KOPT-K1 (cell line): Measurements from ENCODE around the gene ACOXL.

Experiments used
- H3K27ac ChIP-seq: fragments of 200-600 bp; sonication (generic); 2 replicates; pipeline ENCODE4 v1.5.1; 2016; ENCODE audit warnings: antibody characterized with exemption, mild to moderate bottlenecking, low read depth, low read length; ENCODE audit not compliant: poor library complexity, severe bottlenecking
- H3K36me3 ChIP-seq: fragments of 200-600 bp; sonication (generic); 2 replicates; pipeline ENCODE4 v1.5.1; 2017; ENCODE audit warnings: antibody characterized with exemption, mild to moderate bottlenecking, low read length, moderate library complexity; ENCODE audit not compliant: insufficient read depth
- H3K9me3 ChIP-seq: fragments of 200-600 bp; sonication (generic); 2 replicates; pipeline ENCODE4 v1.5.1; 2017; ENCODE audit warnings: antibody characterized with exemption, low read length, mild to moderate bottlenecking; ENCODE audit not compliant: insufficient read depth, poor library complexity, severe bottlenecking

ACOXL gene

DNA sequence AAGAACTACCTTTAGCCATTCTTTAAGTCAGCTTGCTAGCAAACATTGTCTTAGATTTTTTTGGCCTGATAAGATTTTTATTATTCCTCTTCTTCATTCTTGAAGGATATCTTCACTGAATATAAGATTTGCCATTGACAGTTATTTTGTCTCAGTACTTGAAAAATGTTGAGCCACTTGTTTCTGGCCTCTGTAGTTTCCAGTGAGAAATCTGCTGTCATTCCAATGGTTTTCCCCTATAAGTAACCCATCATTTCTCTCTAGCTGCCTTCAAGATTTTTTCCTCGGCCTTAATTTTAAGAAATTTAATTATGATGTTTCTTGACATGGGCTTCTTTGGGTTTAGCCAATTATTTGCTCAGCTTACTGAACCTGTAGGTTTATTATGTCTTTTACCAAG lies 32.6 kb downstream of the ACOXL start:
- Histone ChIP-seq H3K27ac (no peak overlapping the region), H3K36me3 (no peaks in the 10 kb centered on the region), H3K9me3 (peaks cover 8% of the 10 kb centered on the region)

DNA sequence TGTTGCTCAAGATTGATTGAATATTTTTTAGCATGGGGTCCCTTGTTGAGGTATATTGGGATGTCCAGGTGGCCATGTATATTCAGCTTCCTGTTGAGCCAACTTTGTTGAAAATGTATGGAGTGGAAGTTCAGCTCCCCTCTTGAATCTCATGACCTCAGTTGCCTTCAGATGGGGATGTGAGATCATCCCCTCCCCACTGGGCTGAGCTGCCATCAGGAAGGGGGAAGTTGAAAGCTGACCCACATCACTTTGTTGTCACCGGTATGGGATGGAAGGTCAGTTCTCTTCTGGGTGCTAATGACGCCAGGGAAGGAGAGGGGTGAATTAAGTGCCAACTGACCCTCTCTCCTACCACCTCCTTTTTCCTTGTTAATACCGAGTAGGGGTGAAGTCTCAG lies 33.9 kb downstream of the ACOXL start:
- H3K36me3 ChIP-seq: no peaks in the 10 kb centered on the region
- H3K27ac ChIP-seq: no peak overlapping the region
- peaks cover 8% of the 10 kb centered on the region for H3K9me3 ChIP-seq

DNA sequence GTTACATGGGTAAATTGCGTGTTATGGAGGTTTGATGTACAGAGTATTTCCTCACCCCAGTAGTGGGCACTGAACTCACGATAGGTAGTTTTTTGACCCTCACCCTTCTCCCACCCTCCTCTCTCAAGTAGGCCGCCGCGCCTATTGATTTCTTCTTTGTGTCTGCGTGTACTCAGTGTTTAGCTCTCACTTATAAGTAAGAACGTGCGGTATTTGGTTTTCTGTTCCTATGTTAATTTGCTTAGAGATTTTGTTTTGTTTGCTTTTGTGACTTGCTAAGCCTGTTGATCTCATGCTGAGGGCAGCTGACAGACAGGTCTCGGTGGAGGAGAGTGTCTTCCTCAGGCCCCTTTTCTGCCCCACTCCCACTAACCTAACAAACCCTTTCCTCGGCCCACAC lies 36.2 kb downstream of the ACOXL start:
- Histone ChIP-seq H3K36me3 (no peaks in the 10 kb centered on the region), H3K9me3 (peaks cover 8% of the 10 kb centered on the region), H3K27ac (no peak overlapping the region)

DNA sequence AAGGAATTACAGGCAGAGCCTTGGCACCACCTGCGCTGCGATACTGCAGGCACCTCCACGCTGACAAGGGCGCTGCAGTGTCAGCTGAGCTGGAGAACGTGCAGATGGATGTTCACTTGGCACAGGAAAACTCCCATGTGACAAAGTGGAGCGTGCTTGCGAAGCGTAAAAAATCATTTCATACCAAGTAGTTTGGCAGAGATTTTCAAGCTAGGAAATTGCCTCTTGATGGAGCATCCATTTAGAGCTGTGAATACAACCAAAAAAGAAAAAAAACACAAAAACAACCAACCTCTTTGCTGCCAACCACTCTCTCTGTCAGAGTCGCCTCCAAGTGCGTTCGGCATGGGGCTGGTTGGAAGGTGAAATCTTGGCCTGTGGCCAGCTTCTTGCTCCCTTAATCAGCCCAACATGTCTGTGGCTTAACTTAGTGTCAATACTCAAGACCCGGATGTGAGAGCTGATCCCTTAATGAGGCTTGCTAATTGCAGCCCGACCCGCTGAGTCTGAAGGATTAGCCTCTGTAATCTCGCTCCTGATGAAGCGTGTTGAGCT lies 38.1 kb downstream of the ACOXL start:
- H3K36me3 ChIP-seq: no peaks in the 10 kb centered on the region
- no peak overlapping the region for H3K27ac ChIP-seq
- peaks cover 8% of the 10 kb centered on the region for H3K9me3 ChIP-seq

DNA sequence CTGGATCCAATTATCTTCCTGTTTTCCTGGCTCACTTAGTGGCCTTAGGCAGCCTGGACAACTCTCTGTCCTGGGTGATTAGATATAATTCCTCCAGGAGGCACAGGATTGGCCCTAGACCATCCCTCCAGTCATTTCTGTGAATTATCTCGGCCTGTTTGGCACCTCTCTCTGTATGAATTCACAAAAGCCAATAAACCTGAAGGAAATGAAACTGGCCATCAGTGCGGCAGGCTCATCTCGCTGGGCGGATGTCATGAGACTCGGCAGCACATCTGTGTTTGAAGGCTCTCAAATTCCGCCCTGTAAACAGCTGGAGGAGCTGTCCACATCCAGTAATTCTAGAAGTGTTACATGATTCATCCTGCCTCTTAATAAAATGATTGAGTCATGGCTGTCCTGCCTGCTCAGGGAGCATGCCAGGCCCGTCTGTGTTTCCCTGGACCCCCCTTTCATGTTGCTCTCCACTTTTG lies 38.6 kb downstream of the ACOXL start:
- Histone ChIP-seq H3K36me3 (no peaks in the 10 kb centered on the region), H3K9me3 (peaks cover 4% of the 10 kb centered on the region), H3K27ac (no peak overlapping the region)

DNA sequence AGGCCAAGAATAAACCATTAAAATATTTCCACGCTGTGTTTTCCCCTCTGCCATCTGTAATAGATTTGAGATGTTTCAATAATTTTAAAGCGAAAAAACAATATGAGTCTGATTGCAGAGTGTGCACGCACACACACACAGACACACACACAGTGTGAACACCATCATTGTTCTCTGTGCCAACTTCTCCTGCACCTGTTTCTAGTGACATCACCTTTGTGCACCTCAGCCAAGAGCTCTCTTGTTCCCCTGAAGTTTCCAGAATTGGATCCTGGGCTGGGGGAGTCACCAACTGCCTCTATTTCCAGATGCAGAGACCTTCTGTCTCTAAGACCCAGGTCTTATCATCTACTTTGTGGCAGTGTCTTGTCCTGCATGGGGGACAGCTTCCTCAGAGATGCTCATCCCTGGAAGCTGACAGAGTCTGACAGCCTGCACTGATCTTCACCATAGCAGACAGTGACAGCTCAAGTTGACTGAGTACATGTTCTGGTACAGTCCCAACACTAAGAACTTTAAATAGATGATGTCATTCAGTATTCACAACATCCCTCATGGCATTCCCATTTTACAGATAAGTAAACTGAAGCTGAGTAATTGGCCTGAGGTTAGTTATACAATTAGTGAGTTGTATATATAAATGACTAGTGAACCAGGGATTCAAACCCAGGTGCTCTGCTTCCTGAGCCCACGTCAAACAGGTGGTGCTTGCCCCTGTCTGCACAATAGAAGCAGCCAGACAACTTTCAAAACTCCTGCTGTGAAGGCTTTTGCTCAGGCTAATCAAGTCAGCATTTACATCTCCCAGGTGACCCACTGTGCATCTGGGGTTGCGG lies 39.4 kb downstream of the ACOXL start:
- no peaks in the 10 kb centered on the region for H3K9me3 ChIP-seq
- no peak overlapping the region for H3K27ac ChIP-seq
- no peaks in the 10 kb centered on the region for H3K36me3 ChIP-seq

DNA sequence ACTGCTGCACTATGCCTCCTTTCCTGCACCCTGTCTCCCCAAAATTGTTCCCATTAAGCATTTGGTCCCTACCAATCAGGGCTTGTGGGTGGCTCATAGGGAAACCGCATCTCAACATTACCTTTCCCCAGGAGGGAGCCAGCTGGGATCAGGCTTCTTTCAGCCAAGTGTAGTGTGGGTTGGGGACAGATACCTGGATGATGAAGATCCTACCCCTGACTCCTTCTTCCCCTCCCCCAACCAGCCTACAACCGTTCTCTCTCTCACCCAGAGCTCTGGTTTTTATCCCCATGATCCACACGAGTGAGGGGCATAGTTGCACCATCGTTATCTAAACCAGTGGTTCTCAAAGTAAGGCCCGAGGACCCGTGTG lies 40.0 kb downstream of the ACOXL start:
- Histone ChIP-seq H3K36me3 (no peaks in the 10 kb centered on the region), H3K9me3 (no peaks in the 10 kb centered on the region), H3K27ac (no peak overlapping the region)

DNA sequence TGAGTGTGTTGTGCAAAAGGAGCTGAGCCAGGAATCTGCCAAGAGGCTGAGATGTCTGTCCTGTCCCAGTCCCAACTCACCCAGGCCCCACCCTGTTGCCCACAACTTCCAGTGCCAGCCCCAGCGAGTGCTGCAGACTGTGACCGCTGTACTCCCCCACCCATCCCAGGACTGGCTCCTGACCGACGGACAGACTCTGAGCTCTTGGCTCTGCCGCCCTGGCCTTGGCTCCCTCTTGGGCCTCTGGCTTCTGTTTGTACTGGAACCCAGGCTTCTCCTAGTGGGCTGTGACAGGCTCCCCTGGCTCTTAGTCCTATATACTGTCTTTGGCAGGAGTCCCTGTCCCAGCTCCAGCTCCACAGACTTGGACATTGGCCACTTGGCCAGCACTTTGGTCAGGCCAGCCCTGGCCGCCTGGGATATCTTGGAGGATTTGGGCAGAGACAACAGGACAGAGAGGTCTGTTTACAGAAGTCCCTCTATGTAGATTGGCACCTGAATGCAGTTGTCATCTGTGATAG lies 41.1 kb downstream of the ACOXL start:
- Histone ChIP-seq H3K9me3 (no peaks in the 10 kb centered on the region), H3K27ac (no peak overlapping the region)

DNA sequence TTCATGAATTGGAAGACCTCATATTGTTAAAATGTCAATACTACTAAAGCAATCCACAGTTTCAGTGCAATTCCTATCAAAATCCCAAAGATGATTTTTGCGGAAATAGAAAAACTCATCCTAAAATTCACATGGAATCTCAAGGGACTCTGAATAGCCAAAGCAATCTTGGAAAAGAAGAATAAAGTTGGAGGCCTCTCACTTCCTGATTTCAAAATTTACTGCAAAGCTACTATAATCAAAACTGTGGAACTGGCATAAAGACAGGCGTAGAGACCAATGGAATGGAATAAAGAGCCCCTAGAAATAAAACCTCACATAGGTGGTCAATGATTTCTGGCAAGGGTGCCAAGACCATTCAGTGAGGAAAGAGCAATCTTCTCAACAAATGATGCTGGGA lies 42.3 kb downstream of the ACOXL start:
- Histone ChIP-seq H3K36me3 (no peaks in the 10 kb centered on the region), H3K27ac (no peak overlapping the region), H3K9me3 (no peaks in the 10 kb centered on the region)

More for the DNA sequence above, 41.1 kb downstream of the ACOXL start:
- H3K36me3 ChIP-seq: no peaks in the 10 kb centered on the region

DNA sequence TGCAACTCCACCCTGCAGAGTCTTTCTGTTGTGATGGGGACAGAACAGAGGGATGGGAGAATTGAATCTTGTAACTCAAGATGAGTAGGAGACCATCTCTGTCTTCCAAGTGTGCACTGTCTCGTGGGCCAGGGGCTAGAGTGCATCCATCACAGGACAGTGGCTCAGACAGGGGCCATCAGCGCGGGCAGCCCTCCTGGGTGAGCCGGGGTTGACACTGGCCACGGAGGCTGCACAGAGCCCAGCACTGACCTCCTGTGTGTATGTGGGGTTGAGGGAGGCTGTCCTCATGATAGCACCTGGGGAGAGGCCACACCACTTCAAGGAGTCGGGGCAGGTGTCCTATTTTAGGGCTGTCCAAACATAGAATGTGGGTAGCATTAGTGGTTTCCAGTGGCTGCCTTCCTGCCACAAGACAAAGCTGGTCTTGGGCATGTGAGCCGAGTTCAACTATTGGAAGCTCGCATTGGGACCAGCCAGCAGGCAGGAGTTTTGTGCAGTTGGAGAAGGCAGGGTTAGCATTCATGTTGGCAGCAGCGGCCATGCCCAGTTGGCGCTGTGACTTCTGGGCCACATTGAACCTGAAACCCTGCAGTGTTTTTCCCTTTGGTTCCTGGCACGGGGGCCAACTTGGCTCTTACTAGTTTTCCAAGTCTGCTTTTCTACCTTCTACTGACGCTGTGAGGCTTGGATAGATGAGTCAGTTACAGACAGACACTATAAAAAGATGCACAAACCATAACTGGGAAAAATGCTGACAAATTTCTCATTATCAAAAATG lies 45.3 kb downstream of the ACOXL start:
- Histone ChIP-seq H3K27ac (no peak overlapping the region), H3K9me3 (no peaks in the 10 kb centered on the region), H3K36me3 (no peaks in the 10 kb centered on the region)

DNA sequence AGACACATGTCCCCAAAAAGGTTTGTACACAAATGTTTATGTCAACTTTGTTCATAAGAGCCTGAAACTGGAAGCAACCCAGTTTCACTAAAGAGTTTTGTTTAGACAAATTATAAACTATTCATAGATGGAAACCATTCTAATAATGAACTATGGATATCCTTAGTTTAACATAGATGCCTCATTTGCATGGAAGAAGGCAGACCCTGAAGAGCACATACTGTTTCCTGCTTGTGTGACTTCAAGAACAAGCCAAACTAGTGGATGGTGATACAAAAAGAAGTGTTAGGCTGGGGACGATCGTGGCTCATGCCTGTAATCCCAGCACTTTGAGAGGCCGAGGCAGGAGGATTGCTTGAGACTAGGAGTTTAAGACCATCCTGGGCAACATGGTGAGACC lies 48.1 kb downstream of the ACOXL start:
- no peaks in the 10 kb centered on the region for H3K36me3 ChIP-seq
- peaks cover 2% of the 10 kb centered on the region for H3K9me3 ChIP-seq
- no peak overlapping the region for H3K27ac ChIP-seq

DNA sequence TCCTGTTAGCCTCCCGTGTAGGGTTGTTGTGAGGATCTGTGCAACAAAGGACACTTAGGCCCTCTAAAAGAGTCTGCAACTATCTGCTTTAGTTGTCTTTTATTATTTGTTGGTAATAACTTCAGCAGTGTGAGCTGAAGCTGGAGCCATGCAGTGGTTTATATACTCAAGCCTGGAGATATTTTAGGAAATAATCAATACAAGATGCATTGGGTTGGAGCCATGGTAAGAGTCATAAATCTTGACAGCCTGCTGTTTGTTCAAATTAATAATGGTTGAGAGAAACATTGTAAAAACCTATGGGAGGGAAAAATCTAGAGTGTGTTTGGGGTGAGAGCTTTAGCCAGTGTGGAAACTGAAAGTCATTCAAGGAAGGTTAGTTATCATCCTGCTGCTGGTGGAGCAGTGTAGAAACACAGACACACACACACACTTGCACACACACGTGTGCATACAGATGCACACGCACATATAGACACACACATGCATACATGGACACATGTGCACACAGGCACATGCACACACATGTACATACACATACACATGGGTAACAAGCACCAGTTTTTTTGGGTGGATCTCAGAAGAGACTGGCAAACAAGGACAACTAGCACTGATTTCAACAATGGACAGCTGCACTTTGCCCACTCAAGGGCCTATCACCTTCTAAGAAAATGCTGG lies 51.0 kb downstream of the ACOXL start:
- H3K9me3 ChIP-seq: peaks cover 3% of the 10 kb centered on the region
- H3K27ac ChIP-seq: no peak overlapping the region
- no peaks in the 10 kb centered on the region for H3K36me3 ChIP-seq

DNA sequence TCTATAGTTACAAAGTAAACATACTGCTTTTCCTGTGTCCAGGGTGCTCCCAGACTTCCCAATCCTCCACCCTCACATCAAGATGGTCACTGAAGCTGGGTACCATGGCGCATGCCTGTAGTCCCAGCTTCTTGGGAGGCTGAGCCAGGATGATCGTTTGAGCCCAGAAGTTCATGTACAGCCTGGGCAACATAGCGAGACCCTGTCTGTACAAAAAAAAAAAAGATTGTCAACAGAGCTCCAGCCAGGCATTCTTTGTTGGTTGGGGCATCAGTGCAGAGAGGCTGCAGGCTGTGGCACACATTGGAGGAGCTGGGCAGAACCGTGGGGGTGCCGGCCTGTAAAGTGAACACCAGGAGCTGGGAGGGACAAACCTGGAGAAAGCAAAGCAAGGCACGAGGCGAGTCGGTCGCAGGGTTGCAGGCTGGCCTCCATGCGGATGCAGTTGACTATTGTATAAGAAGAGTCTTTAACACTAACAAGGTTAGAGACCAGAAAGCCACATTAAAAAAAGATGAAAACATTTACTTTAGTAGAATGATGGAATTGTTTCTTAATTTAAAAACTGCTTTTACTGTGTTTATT lies 51.8 kb downstream of the ACOXL start:
- peaks cover 3% of the 10 kb centered on the region for H3K9me3 ChIP-seq
- H3K27ac ChIP-seq: no peak overlapping the region
- H3K36me3 ChIP-seq: no peaks in the 10 kb centered on the region

DNA sequence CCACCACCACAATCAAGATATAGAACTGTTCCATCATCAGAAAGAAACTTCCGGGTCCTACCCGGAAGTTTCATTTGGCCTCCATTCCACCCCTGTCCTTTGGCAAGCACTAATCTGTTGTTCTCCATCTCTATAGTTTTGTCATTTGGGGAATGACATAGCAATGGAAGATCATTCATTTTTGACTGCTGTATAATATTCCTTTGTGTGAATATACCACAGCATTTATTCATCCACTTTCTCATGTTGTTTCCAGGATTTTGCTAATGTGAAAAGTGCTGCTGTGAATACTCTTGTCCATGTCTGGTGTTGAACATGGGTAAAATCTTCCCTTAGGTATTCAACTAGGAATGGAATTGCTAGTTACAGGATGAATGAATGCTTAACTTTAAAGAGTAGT lies 53.1 kb downstream of the ACOXL start:
- peaks cover 3% of the 10 kb centered on the region for H3K9me3 ChIP-seq
- no peak overlapping the region for H3K27ac ChIP-seq
- no peaks in the 10 kb centered on the region for H3K36me3 ChIP-seq
